IPS-18a (cell line): ENCODE data around the gene FRY.
"Not testable (repeated sequence)": the region's sequence is repeated elsewhere in the genome, so short reads cannot be mapped to it uniquely, and the experiment has no call there.

Experiments used
- H3K27ac ChIP-seq: one replicate; pipeline ENCODE4 v1.5.1; 2013; ENCODE audit warnings: low read length
- H3K27me3 ChIP-seq: one replicate; pipeline ENCODE4 v1.6.1; 2013; ENCODE audit warnings: mild to moderate bottlenecking, low read length; ENCODE audit not compliant: control insufficient read depth, insufficient read depth
- H3K36me3 ChIP-seq: one replicate; pipeline ENCODE4 v1.6.1; 2013; ENCODE audit warnings: low read depth, low read length; ENCODE audit not compliant: control insufficient read depth
- H3K4me1 ChIP-seq: one replicate; pipeline ENCODE4 v1.6.1; 2013; ENCODE audit warnings: low read depth, low read length; ENCODE audit not compliant: control insufficient read depth
- H3K4me3 ChIP-seq: one replicate; pipeline ENCODE4 v1.5.1; 2013; ENCODE audit warnings: low read length
- H3K9ac ChIP-seq: one replicate; pipeline ENCODE4 v1.6.1; 2013; ENCODE audit warnings: mild to moderate bottlenecking, low read length, moderate library complexity
- H3K9me3 ChIP-seq: one replicate; pipeline ENCODE4 v1.6.1; 2013; ENCODE audit warnings: low read depth, low read length; ENCODE audit not compliant: control insufficient read depth

The FRY gene

DNA sequence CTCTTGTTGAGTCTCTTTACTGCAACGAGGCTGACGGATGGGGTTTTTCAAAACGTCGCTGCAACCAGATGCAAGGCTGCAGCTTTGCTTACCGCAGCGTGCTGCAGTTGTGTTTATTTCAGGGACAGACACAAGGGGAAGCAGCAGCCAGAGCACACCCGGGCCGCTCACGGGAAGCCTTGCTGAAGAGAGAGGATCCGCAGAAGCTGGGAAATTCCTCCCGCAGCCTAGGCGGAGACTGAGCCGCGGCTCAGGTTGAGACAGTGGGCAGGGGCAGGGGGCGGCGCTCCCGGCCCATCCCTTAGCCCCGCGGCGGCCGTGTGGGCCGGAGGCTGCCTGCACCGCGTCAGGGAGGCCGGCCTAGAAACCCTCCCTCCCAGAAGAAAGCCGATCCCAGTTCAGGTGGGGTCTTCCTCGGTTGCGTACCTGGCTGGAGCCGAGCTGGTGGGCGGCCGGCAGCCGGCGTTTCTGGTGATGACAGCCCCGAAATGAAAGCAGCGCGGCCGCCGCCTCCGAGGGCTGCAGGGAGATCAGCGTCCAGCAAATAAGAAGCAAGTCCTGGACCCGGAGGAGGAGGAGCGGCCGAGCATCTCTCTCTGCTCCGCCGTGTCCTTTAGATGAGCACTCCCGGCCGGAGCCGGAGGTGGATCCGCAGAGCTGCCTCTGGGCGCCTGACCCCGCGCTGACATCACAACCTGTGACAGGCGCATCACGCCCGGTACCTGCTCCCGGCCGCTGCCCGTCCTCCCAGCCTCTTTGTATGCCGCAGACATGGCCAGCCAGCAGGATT is at the start of gene FRY:
Gene FRY (plus strand): TSS at position 750 of the 790 bp plus-strand sequence. CDS start 22 bp downstream, at position 772.
- Histone ChIP-seq H3K9me3 (no peaks in the 10 kb centered on the region), H3K4me3 (peak within 1 kb of the TSS; percentile 65), H3K27ac (no peak within 1 kb of the TSS), H3K4me1 (peaks cover 37% of the 10 kb centered on the region), H3K27me3 (no peaks in the 10 kb centered on the region), H3K36me3 (no peaks in the 10 kb centered on the region), H3K9ac (peak within 1 kb of the TSS; percentile 46)

DNA sequence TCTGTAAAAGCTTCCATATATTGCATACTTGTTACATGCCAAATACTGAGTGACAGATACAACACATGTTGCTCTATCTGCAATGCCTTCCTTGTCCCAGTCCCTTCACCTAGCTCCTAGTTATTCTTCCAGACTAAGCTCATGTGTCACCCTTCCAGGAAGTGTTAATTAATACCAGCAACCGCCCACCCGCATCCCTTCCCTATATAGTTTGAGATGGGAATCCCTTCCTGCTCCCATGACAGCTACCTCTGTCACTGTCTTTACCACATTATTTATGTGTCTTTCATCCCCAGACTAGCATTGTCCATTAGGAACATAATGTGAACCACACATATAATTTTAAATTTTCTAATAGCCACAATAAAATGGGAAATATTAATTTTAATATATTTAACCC is 49.5 kb upstream of the FRY start:
- H3K9ac ChIP-seq: no peak overlapping the region
- no peaks in the 10 kb centered on the region for H3K27me3 ChIP-seq
- H3K4me3 ChIP-seq: no peak overlapping the region
- H3K4me1 ChIP-seq: no peaks in the 10 kb centered on the region
- H3K36me3 ChIP-seq: no peaks in the 10 kb centered on the region
- no peaks in the 10 kb centered on the region for H3K9me3 ChIP-seq
- H3K27ac ChIP-seq: no peak overlapping the region

- H3K4me3 ChIP-seq: no peak overlapping the region
- H3K4me1 ChIP-seq: no peaks in the 10 kb centered on the region
- no peaks in the 10 kb centered on the region for H3K9me3 ChIP-seq
- no peak overlapping the region for H3K9ac ChIP-seq
- H3K36me3 ChIP-seq: no peaks in the 10 kb centered on the region
- H3K27me3 ChIP-seq: no peaks in the 10 kb centered on the region
- H3K27ac ChIP-seq: no peak overlapping the region
These were observed 49.0 kb upstream of the FRY start for GRCh38 chr13:31982540-31982939.

GRCh38 chr13:31983696-31984095 is 47.9 kb upstream of the FRY start:
- not testable (repeated sequence) for H3K4me3 ChIP-seq, H3K27ac ChIP-seq, H3K9ac ChIP-seq, H3K36me3 ChIP-seq, H3K27me3 ChIP-seq, H3K9me3 ChIP-seq, H3K4me1 ChIP-seq

DNA sequence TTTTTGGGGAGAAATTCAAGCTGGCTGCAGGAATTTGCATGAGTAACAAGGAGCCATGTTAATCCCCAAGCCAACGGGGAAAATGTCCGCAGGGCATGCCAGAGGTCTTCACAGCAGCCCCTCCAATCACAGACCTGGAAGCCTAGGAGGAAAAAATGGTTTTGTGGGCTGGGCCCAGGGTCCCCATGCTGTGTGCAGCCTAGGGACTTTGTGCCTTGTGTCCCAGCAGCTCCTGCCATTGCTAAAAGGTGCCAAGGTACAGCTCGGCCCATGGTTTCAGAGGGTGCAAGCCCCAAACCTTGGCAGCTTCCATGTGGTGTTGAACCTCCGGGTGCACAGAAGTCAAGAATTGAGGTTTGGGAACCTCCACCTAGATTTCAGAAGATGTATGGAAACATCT is 47.2 kb upstream of the FRY start:
- not testable (repeated sequence) for H3K27me3 ChIP-seq, H3K27ac ChIP-seq, H3K9ac ChIP-seq, H3K9me3 ChIP-seq, H3K36me3 ChIP-seq, H3K4me1 ChIP-seq, H3K4me3 ChIP-seq

DNA sequence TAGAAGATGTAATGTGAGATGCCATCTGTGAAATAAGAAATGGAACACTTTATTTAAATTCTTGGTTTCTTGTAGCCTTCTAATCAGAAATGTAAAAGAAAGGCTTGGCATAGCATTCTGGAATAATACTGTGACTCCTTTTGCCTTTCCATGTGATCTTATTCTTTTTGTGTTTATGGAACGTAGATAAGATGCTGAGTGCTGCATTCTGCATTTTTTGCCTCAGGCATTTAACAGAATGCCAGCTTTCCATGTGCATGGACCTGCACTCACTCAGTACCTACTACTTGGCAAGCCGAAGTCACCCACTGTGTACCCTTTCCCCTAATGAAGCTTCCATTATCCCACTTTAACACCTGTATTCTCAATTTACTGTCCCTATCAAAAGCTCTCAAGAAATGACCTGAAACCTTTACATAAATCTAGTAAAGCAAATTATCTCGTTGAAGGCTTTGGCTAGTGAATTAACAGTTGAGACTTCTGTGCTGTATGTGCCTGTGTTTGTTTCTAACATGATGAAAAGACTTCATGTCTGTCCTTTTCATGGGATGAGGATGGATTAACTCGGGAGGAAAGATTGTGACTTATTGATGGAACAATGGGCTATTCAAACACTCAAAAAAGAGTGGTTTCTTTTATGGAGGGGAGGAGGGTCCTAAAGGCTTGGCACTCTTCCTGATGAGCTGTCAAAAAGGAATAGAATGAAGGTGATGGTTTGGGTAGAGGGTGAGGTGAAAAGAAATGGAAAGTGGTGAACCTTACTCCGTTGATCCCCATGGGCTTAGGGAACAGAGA is 44.7 kb upstream of the FRY start:
- Histone ChIP-seq H3K27ac (no peak overlapping the region), H3K9me3 (no peaks in the 10 kb centered on the region), H3K36me3 (no peaks in the 10 kb centered on the region), H3K4me1 (no peaks in the 10 kb centered on the region), H3K4me3 (no peak overlapping the region), H3K9ac (no peak overlapping the region), H3K27me3 (no peaks in the 10 kb centered on the region)

- Histone ChIP-seq H3K27me3 (no peaks in the 10 kb centered on the region), H3K4me1 (no peaks in the 10 kb centered on the region), H3K4me3 (no peak overlapping the region), H3K27ac (no peak overlapping the region), H3K9ac (no peak overlapping the region), H3K9me3 (no peaks in the 10 kb centered on the region), H3K36me3 (no peaks in the 10 kb centered on the region)
These were observed 43.9 kb upstream of the FRY start for GRCh38 chr13:31987535-31988170.

- H3K9ac ChIP-seq, H3K27me3 ChIP-seq, H3K4me1 ChIP-seq, H3K36me3 ChIP-seq, H3K4me3 ChIP-seq, H3K9me3 ChIP-seq, H3K27ac ChIP-seq: not testable (repeated sequence)
These were observed 37.2 kb upstream of the FRY start for GRCh38 chr13:31994367-31994766.

- Histone ChIP-seq H3K36me3 (no peaks in the 10 kb centered on the region), H3K27me3 (no peaks in the 10 kb centered on the region), H3K4me3 (no peak overlapping the region), H3K27ac (no peak overlapping the region), H3K9me3 (no peaks in the 10 kb centered on the region), H3K4me1 (no peaks in the 10 kb centered on the region), H3K9ac (no peak overlapping the region)
These were observed 35.0 kb upstream of the FRY start for GRCh38 chr13:31996601-31997000.

GRCh38 chr13:31997641-31998040 is 33.9 kb upstream of the FRY start:
- H3K4me3 ChIP-seq: no peak overlapping the region
- H3K36me3 ChIP-seq: no peaks in the 10 kb centered on the region
- no peak overlapping the region for H3K9ac ChIP-seq
- H3K4me1 ChIP-seq: no peaks in the 10 kb centered on the region
- H3K27ac ChIP-seq: no peak overlapping the region
- H3K9me3 ChIP-seq: no peaks in the 10 kb centered on the region
- no peaks in the 10 kb centered on the region for H3K27me3 ChIP-seq

GRCh38 chr13:31998131-31998530 is 33.4 kb upstream of the FRY start:
- Histone ChIP-seq H3K4me3 (no peak overlapping the region), H3K4me1 (no peaks in the 10 kb centered on the region), H3K9me3 (no peaks in the 10 kb centered on the region), H3K9ac (no peak overlapping the region), H3K27ac (no peak overlapping the region), H3K27me3 (no peaks in the 10 kb centered on the region), H3K36me3 (no peaks in the 10 kb centered on the region)
